HG02973 (cell line): Measurements from ENCODE around the gene STAG1.
"Not testable (repeated sequence)": the region's sequence is repeated elsewhere in the genome, so short reads cannot be mapped to it uniquely, and the experiment has no call there.

Experiments
- ATAC-seq: cut with Tn5 transposase; IDR thresholded peaks from one replicate; pipeline ENCODE4 v1.9.1; 2021; ENCODE audit warnings: moderate library complexity; ENCODE audit not compliant: unreplicated experiment

Gene STAG1

DNA sequence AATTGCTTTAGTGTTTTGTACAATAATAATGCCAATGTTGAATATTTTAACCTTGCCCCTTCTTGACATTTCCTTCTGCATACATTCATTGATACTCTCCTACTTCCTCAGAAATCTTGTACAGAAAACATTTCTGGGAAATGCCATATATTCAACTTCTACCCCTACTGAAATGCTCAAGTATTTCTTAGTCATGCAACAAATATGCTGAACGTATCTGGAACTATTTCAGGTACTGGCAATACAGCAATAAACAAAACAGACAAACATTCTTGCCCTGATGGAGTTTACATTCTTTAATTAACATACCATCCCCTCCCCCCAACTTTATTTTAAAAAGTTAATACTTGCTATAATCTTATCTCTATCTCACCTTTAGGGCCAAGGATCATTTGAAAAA lies 147.2 kb downstream of the STAG1 start:
- no peak for ATAC-seq

DNA sequence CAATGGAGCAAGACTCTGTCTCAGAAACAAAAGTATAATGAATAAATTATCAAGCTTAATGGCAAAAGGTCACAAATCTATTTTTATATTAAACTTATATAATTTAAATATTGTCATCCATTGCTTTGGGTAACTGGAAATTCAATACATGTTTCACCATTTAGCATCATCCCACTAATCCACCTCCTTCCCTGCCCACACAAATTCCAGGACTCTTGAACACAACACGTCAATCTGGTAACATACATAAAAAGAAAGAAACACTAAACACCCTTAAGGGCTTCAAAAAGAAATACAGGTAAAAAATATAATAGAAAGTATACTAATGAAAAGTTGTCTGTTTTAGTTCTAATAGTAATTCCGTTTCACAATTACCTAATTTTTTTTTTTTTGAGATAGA lies 149.4 kb downstream of the STAG1 start:
- no peak for ATAC-seq

DNA sequence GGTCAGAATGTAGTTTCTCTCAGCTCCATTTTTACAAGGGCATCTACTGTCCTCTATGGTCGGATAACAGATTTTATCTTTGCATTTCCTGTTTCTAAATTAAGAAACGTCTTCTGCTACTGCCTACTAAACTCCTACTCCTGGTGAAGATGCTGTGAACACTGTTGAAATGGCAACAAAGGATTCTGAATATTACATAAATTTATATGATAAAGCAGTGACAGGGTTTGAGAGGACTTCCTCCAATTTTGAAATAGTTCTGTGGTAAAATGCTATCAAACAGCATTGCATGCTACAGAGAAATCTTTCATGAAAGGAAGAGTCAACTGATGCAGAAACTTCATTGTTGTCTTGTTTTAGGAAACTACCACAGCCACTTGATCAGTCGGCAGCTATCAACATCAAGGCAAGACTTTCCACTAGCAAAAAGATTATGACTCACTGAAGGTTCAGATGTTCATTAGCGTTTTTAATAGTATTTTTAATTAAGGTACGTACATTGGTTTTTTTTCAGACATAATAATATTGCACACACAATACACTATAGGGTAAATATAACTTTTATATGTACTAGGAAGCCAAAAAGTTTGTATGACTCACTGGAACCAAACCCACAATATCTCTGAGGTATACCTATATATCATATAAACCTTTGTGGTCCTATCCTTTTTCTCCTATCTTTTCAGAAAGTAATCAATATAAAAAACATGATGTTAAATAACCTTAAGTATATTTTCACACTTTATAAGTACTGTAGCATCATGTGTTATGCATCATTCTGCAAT lies 156.1 kb downstream of the STAG1 start:
- no peak for ATAC-seq

DNA sequence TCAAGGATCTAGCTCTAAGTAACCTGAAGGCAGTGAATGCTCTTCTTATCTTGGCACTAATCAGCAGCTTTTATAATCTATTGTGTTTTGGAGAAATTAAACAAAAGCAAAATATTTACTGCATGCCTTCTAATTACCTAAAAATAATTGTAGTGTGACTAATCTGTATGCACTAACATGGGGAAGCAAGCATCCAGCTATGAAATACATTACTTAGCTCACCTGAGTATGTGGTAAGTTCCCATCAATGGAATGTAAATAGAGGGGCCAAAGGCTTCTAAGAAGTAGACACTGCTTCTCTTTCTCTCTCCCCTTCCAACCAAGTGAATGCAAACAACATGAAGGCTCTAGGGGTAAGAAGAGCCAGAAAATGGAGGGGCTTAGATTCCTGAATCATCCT lies 165.6 kb downstream of the STAG1 start:
- no peak for ATAC-seq

DNA sequence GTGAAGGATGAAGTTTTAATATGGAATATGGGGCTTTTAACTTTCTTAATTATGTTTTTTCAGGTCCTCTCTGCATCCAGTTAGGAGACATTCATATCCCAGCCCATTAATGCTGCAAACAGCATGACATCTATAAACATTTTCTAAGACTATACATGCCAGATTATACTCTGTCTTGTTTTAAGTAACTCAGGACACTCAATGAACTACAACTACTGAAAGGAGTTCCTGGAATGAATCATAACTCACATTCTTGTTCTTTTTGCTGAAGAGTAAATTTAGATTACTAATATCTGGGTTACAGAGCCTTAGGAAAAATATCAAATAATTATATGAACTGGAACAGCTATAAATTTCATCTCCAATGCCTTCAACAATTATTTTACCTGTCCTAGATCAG lies 167.4 kb downstream of the STAG1 start:
- no peak for ATAC-seq

DNA sequence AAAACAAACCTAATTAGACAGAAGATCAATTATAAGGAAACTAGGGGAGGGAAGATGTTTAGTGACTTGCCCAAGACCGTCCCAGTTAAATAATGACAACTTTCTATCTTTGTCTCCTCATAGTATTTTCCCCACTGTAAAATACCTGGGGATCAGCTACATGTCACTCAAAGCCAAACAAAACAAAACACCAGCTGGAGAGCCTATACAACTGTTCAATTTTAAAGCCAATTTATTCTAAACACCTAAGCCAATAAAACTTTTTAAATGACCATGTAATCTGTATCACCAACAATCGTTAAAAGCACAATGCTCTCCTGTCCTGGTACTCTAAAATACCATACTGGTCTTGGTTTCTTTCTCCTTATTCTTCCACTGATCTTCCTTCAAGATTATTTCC lies 168.4 kb downstream of the STAG1 start:
- no peak for ATAC-seq

DNA sequence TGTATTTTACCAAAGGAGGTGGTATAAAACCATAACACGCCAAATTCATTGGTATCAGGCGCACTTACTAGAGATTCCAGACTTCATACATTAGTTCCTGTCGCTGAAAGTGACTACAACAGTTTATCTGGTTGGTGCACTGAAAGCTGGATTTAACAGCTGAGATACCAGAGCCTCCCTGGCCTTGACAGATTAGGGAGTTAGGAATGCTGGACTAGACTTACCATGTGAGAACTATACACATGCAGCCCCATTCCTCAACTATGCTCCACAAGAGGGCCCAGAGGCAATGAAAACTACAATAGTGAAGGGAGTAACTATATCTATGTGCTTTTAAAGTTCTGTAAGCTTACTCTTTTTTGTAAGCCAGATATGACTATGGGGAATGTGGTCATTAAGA lies 174.4 kb downstream of the STAG1 start:
- ATAC-seq, result no peak

DNA sequence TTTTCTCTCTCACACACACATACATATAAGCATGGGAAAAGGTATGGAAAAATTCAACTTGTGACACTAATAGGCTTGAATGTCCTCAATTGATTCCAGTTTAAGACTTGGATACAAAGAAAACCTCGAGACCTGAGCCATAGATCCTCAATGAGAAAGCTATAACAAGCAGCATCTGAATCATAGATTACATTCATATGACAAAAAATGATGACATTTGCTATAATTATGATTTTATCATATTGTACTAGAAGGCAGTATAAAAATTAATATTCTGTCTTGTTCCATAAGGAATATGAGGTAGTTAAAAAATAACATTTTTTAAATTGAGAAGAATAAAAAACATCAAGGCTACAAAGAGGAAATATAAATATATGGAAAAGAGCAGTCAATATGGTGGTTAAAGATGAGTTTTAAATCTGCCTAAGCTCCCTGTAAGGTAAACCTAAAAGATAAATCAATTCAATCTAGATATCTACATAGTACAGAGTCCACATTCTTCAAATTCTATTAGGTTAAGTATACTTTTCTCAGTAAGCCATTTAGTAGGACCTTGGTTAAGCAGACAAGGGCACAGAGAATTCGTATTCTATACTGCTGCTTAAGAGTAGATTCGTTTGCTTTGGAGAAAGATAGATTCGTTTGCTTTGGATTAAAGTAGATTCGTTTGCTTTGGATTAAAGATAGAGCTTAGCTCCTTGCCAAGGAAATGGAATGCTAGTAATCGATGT lies 175.7 kb downstream of the STAG1 start:
- ATAC-seq, result no peak

DNA sequence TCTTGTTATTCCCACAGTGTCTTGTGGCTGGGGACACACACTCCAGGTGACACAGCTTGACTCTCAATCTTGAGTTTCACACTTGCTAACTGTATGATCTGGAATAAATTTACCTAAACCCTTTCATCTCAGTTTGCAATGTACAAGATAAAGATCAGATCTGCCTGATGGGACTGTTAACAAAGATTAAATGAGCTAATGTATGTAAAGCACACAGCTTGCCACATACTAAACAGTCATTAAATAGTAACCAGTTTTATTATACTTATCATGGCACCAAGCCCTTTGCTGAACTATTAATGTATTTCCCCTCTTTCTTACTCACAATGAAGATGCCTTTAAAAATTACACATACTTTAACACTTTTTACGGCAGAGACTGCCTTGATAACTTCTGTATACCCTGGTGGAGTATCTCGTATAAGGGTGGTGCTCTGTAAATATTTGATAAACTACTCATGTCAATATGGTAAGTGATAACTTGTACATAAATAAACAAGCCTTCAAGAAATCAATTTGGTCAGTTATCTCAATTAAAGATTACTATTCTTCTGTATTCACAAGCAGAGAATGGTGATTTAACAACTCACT lies 184.5 kb downstream of the STAG1 start:
- no peak for ATAC-seq

DNA sequence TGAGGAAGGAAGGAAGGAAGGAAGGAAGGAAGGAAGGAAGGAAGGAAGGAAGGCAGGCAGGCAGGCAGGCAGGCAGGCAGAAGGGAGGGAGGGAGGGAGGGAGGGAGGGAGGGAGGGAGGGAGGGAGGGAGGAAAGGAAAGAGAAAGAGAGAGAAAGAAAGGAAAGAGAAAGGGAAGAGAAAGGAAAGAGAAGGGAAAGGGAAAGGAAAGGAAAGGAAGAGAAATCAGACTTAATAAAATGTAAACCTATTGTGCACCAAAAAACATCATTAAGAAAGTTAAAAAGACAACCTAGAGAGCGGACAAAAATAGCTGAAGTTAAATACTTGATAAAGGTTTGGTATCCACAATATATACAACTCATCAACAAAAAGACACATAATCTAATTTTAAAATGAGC lies 187.2 kb downstream of the STAG1 start:
- not testable (repeated sequence) for ATAC-seq

DNA sequence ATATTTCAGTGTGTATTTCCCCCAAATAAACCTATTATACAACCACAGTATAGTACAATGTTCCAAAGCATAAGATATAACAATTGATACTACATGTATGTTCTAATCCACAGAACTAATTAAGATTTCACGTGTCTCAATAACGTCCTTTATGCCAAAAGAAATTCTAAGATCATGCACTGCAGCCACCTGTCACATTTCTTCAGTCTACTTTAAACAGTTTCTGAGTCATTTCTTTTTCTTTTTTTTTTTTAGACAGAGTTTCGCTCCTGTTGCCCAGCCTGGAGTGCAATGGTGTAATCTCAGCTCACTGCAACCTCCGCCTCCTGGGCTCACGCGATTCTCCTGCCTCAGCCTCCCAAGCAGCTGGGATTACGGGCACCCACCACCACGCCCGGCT lies 190.2 kb downstream of the STAG1 start:
- no peak for ATAC-seq

DNA sequence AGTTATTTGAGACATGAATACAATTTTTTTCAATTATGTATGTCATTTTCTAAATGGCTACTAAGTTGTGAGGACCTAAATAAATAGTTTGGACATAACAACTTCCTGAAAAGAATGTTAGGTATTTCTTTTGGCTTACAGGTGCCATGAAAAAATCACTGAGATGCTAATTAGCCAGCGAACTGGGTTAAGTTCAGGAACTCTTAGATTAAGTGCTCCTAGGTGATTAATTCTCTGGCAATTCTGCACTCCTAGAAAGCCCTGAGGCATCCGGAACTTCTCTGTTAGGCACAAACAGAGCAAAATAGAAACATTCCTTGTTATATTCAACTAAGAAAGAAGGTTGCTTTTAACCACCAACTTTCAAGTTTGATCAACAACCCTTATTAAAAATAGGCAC lies 192.3 kb downstream of the STAG1 start:
- ATAC-seq, result no peak

DNA sequence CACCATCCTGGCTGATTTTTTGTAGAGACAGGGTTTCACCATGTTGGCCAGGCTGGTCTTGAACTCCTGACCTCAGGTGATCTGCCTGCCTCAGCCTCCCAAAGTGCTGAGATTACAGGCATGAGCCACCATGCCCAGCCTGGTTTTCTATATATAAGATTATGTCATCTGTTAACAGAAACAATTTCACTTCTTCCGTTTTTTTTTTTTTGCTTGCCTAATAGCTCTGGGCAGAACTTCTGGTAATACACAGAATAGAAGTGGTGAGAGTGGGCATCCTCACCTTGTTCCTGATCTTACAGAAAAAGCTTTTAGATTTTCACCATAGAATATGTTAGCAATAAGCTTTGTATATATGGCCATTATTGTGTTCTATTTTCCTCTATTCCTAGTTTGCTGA lies 202.7 kb downstream of the STAG1 start:
- ATAC-seq, result not testable (repeated sequence)

DNA sequence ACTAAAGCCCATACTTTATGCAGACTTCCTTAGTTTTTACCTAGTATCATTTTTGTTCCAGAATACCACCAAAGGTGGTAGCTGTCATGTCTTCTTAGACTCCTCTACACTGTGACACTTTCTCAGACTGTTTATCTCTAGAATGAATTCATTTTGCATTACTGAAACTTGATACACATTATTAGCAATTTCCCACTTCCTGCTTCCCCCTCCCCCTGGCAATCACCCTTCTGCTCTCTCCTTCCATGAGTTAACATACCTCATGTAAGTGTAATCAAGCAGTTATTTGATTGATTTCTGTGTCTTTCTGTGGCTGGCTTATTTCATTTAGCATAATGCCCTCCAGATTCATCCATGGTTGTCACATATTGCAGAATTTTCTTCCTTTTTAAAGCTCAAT lies 204.9 kb downstream of the STAG1 start:
- no peak for ATAC-seq

DNA sequence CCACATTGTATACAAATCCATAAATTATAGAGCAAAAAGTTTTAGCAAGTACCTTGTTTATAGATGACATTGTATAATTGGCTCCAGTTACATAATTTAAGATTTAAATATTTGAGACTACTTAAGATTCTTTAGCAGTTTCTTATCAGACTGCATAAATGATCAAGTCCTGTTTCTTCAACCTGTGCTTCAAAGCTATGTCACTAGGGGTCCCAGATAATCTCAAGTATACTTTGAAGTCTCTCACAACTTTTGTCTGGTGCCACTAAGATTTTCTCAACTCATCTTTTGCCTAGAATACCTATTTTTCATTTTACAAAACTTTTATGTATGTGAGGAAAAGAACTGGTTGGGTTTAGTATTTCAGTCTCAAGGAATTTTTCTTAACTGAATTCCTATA lies 205.5 kb downstream of the STAG1 start:
- ATAC-seq, result no peak

DNA sequence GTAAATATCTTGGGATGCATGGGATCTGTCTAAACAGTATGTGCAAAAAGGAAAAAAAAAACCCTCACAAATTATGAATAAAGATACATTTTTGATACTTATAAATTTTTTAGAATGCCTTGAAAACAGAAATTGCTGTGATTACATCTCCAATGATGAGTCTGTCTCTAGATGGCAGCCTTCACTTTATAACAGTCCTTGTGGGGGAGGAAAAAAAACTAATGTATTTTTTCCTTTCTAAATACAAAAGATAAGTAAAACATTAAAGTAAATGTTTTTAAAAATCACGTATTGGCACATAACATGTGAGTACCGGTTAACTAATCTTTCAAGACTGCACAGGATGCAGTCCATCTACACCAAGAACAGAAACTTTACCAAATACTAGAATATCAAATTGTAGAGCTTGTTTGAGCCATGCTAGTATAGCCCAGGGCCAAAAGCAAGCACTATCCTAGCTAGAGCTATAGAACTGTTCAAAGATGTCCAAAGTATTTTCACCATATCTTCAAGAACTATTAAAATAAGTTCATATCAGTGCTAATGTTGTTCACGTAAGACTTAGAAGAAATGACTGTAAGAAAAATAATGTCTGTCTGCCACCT lies 206.4 kb downstream of the STAG1 start:
- no peak for ATAC-seq

DNA sequence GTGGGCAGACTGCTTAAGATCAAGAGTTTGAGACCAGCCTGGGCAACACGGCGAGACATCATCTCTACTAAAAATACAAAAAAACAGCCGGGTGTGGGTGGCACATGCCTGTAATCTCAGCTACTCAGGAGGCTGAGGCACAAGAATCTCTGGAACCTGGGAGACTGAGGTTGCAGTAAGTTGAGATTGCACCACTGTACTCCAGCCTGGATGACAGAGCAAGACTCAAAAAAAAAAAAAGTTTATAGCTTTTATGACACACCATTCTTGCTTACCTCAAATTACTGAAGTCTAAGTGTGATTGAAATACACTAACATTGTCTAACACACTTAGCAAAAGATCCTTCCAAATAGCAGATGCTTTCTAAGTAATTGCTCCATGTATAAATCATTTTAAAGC lies 207.6 kb downstream of the STAG1 start:
- no peak for ATAC-seq

DNA sequence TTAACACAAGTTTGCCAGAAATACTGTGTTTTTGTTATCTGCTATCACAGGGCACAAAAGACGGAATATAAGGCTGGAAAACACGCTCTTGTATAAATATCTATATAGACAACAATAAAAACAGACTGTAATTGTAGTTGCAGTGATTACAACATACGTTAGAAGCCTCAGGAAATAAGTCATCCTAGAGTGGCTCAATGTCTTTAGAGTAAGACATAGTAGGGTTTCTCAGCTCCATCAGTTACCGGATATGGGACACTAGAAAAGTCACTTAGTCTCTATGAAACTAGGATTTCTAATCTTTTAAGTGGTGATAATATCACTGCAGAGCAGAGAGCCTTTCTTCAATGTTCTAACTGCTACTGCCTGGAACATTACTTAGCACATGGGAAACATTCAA lies 208.8 kb downstream of the STAG1 start:
- no peak for ATAC-seq

DNA sequence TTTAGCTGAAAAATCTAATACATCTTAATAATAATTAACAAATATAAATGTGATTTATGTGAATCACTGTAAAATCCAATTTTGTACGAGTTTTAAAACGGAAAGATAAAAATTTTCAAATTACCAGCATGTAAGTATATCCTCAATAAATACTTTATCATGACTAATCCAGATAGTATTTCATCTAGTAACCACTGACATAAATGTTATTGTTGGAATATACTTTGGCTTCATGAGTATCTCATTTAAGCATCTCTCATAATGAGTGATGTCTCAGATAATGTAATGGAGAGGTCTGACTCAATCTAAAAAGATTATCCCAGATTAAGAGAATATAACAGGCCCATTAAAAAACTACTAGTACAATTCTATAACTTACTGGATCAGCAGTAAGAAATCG lies 216.3 kb downstream of the STAG1 start:
- ATAC-seq, result no peak

DNA sequence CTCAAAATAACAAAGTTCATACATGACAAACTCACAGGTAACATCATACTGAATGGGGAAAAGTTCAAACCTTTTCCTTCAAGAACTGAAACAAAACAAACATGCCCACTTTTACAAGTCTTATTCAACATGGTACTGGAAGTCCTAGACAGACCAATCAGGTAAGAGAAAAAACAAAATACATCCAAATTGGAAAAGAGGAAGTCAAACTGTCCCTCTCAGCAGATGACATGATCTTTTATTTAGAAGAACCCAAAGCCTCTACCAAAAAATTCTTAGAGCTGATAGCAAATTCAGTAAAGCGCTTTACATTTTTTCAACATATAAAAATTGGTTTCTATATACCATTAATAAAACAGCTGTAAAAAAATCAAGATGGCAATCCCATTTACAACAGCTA lies 219.4 kb downstream of the STAG1 start:
- ATAC-seq, result no peak

DNA sequence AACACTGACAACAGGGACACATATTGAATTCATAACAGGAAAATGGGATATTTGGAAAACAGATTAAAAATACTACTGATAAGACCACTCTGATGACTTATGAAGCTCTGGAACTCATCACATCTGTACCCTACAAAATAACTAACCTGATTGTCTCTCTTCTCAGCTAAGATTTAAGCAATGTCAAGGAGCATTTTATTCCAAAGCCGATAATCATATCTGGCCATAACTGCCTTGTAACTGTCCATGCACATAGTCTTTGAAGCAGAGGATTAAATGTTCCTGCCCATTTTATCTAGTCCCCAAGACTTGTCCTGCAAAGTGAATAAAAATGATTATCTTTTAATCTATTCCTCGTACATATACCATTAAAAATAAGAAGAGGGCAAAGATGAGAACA lies 234.1 kb downstream of the STAG1 start:
- ATAC-seq, result no peak

DNA sequence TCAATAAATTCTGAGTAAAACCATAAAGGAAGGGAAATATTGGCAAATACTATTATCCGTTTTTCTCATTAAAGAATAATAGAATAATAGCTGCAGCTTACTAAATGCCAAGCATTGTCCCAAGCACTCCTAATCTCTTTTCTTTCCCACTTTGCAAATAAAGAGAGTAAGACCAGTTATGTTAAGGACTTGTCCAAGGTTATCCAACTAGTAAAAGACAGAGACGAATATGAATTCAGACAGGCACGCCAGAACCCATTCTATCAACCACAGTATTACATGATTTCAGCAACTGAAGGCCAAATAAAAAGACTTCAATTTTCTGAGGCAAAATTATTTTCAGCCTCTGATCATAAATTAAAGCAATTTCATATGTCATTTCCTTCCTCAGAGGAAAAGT lies 235.5 kb downstream of the STAG1 start:
- no peak for ATAC-seq
